ACHN (cell line): ENCODE data around the gene PLCL1.
"Not testable (repeated sequence)": the region's sequence is repeated elsewhere in the genome, so short reads cannot be mapped to it uniquely, and the experiment has no call there.

Source experiments
- DNase-seq: peaks from one replicate; pipeline ENCODE4 v3.0.0-alpha.2; 2015
- in situ Hi-C: cut with HindIII; loops from 2 replicates; pipeline ENCODE4 v1.10.0; 2017; ENCODE audit warnings: low sequenced_read_pairs, low pct_ligation_motif_present, low pct_unique_long_range_greater_than_20kb

PLCL1 gene

GRCh38 chr2:197805715-197806633, 1.6 kb downstream of the PLCL1 start:
- no peak for DNase-seq
- in situ Hi-C loops = no loop called here

GRCh38 chr2:197809064-197809463, 4.7 kb downstream of the PLCL1 start:
- in situ Hi-C loops = no loop called here
- no peak for DNase-seq

- in situ Hi-C loops = no loop called here
- no peak for DNase-seq
These were observed 5.6 kb downstream of the PLCL1 start for GRCh38 chr2:197810016-197810415.

- no peak for DNase-seq
- in situ Hi-C loops = no loop called here
These were observed 6.1 kb downstream of the PLCL1 start for GRCh38 chr2:197810491-197810890.

- in situ Hi-C loops = no loop called here
- peak; percentile 53 for DNase-seq
These were observed 8.8 kb downstream of the PLCL1 start for GRCh38 chr2:197813093-197813787.

- in situ Hi-C loops = no loop called here
These were observed 10.1 kb downstream of the PLCL1 start for GRCh38 chr2:197814526-197814925.

GRCh38 chr2:197821550-197822289, 17.3 kb downstream of the PLCL1 start:
- DNase-seq = no peak
- in situ Hi-C loops = no loop called here

More at GRCh38 chr2:197814526-197814925, 10.1 kb downstream of the PLCL1 start:
- no peak for DNase-seq

- DNase-seq = no peak
- in situ Hi-C loops = no loop called here
These were observed 17.9 kb downstream of the PLCL1 start for GRCh38 chr2:197822333-197822732.

GRCh38 chr2:197827618-197828017, 23.2 kb downstream of the PLCL1 start:
- in situ Hi-C loops = no loop called here
- no peak for DNase-seq

GRCh38 chr2:197828464-197829135, 24.2 kb downstream of the PLCL1 start:
- in situ Hi-C loops = no loop called here
- DNase-seq = no peak

GRCh38 chr2:197834771-197835170, 30.4 kb downstream of the PLCL1 start:
- in situ Hi-C loops, DNase-seq: not testable (repeated sequence)

GRCh38 chr2:197835293-197835692, 30.9 kb downstream of the PLCL1 start:
- no peak for DNase-seq
- in situ Hi-C loops = no loop called here

- no peak for DNase-seq
- in situ Hi-C loops = no loop called here
These were observed 33.6 kb downstream of the PLCL1 start for GRCh38 chr2:197838036-197838435.

GRCh38 chr2:197838579-197838978, 34.2 kb downstream of the PLCL1 start:
- no peak for DNase-seq
- in situ Hi-C loops = no loop called here

GRCh38 chr2:197839327-197839726, 34.9 kb downstream of the PLCL1 start:
- no peak for DNase-seq
- in situ Hi-C loops = no loop called here

GRCh38 chr2:197839856-197840255, 35.5 kb downstream of the PLCL1 start:
- in situ Hi-C loops = no loop called here
- DNase-seq = no peak

GRCh38 chr2:197846128-197846527, 41.7 kb downstream of the PLCL1 start:
- in situ Hi-C loops = no loop called here
- DNase-seq = no peak

- in situ Hi-C loops = no loop called here
- no peak for DNase-seq
These were observed 42.4 kb downstream of the PLCL1 start for GRCh38 chr2:197846777-197847176.
